Activated CD4-positive, CD25-positive, alpha-beta regulatory T cell treated with anti-CD3 and anti-CD28 coated beads, Interleukin-2, amount 50 U/mL, for 16 hours (primary cell): ENCODE measurements around the gene GPR137B.
"Not testable (repeated sequence)": the region's sequence is repeated elsewhere in the genome, so short reads cannot be mapped to it uniquely, and the experiment has no call there.

Source experiments
- DNase-seq: peaks from one replicate; pipeline ENCODE4 v3.0.0-alpha.2; 2020; ENCODE audit warnings: low read depth, low spot score

Gene GPR137B

GRCh38 chr1:236144033-236144432, 1.7 kb downstream of the GPR137B start:
- DNase-seq, result no peak

GRCh38 chr1:236144446-236145150, 2.3 kb downstream of the GPR137B start:
- DNase-seq, result no peak

GRCh38 chr1:236147068-236147467, 4.7 kb downstream of the GPR137B start:
- DNase-seq, result no peak

GRCh38 chr1:236147521-236148469, 5.5 kb downstream of the GPR137B start:
- DNase-seq, result no peak

GRCh38 chr1:236148470-236148845, 6.1 kb downstream of the GPR137B start:
- DNase-seq, result no peak

- no peak for DNase-seq
Measured at GRCh38 chr1:236149003-236149595, 6.8 kb downstream of the GPR137B start.

GRCh38 chr1:236149696-236150228, 7.4 kb downstream of the GPR137B start:
- no peak for DNase-seq

- DNase-seq, result no peak
Measured at GRCh38 chr1:236150311-236150955, 8.1 kb downstream of the GPR137B start.

- no peak for DNase-seq
Measured at GRCh38 chr1:236150986-236151385, 8.6 kb downstream of the GPR137B start.

GRCh38 chr1:236151739-236152424, 9.5 kb downstream of the GPR137B start:
- DNase-seq, result no peak

- no peak for DNase-seq
Measured at GRCh38 chr1:236154126-236154525, 11.8 kb downstream of the GPR137B start.

- DNase-seq, result no peak
Measured at GRCh38 chr1:236154671-236155398, 12.5 kb downstream of the GPR137B start.

- DNase-seq, result no peak
Measured at GRCh38 chr1:236155399-236155767, 13.0 kb downstream of the GPR137B start.

- no peak for DNase-seq
Measured at GRCh38 chr1:236155841-236156503, 13.6 kb downstream of the GPR137B start.

- DNase-seq, result no peak
Measured at GRCh38 chr1:236156512-236157208, 14.3 kb downstream of the GPR137B start.

- not testable (repeated sequence) for DNase-seq
Measured at GRCh38 chr1:236158072-236158471, 15.7 kb downstream of the GPR137B start.

- DNase-seq, result no peak
Measured at GRCh38 chr1:236158719-236159118, 16.4 kb downstream of the GPR137B start.

GRCh38 chr1:236159704-236160539, 17.6 kb downstream of the GPR137B start:
- no peak for DNase-seq
